HG02642 (cell line): ENCODE measurements around the gene MORC1.
A peak's percentile ranks its signal among the peaks of the same experiment; 100 is the strongest.

Experiments
- ATAC-seq: cut with Tn5 transposase; IDR thresholded peaks from one replicate; pipeline ENCODE4 v1.9.1; 2021; ENCODE audit warnings: mild to moderate bottlenecking; ENCODE audit not compliant: unreplicated experiment, poor library complexity

MORC1 gene

GRCh38 chr3:108953210-108953609, 164.7 kb downstream of the MORC1 start:
- no peak for ATAC-seq

GRCh38 chr3:108951820-108952501, 166.0 kb downstream of the MORC1 start:
- ATAC-seq: no peak

GRCh38 chr3:108947855-108948254, 170.1 kb downstream of the MORC1 start:
- ATAC-seq: no peak

- ATAC-seq: no peak
Measured at GRCh38 chr3:108946292-108947285, 171.3 kb downstream of the MORC1 start.

- no peak for ATAC-seq
Measured at GRCh38 chr3:108940568-108941263, 177.2 kb downstream of the MORC1 start.

GRCh38 chr3:108940166-108940565, 177.8 kb downstream of the MORC1 start:
- ATAC-seq: no peak

- no peak for ATAC-seq
Measured at GRCh38 chr3:108936924-108937689, 180.8 kb downstream of the MORC1 start.

- ATAC-seq: no peak
Measured at GRCh38 chr3:108931035-108931434, 186.9 kb downstream of the MORC1 start.

GRCh38 chr3:108918866-108919265, 199.1 kb downstream of the MORC1 start:
- ATAC-seq: no peak

GRCh38 chr3:108914774-108915641, 202.9 kb downstream of the MORC1 start:
- peak; percentile 93 for ATAC-seq

- ATAC-seq: no peak
Measured at GRCh38 chr3:108909799-108910198, 208.1 kb downstream of the MORC1 start.
